AG09319 (cell line): ENCODE data around the gene ARMH2.

Experiments
- DNase-seq: peaks from one replicate; pipeline ENCODE4 v3.0.0-alpha.2; 2010; ENCODE audit warnings: low read depth; ENCODE audit errors: extremely low read depth
- TF ChIP-seq, protein P1 (sequence below): IDR thresholded peaks from 2 replicates; pipeline ENCODE4 v1.5.1; 2011; ENCODE audit warnings: low read depth, mild to moderate bottlenecking, inconsistent platforms, low read length, moderate library complexity

Gene ARMH2

GRCh38 chr6:24798740-24799540 is at the start of gene ARMH2:
Gene ARMH2 (minus strand): TSS chr6:24798917. CDS start chr6:24798857, 60 bp downstream.
- no peak for DNase-seq
- TF ChIP-seq, protein P1, sequence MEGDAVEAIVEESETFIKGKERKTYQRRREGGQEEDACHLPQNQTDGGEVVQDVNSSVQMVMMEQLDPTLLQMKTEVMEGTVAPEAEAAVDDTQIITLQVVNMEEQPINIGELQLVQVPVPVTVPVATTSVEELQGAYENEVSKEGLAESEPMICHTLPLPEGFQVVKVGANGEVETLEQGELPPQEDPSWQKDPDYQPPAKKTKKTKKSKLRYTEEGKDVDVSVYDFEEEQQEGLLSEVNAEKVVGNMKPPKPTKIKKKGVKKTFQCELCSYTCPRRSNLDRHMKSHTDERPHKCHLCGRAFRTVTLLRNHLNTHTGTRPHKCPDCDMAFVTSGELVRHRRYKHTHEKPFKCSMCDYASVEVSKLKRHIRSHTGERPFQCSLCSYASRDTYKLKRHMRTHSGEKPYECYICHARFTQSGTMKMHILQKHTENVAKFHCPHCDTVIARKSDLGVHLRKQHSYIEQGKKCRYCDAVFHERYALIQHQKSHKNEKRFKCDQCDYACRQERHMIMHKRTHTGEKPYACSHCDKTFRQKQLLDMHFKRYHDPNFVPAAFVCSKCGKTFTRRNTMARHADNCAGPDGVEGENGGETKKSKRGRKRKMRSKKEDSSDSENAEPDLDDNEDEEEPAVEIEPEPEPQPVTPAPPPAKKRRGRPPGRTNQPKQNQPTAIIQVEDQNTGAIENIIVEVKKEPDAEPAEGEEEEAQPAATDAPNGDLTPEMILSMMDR: no peak

DNA sequence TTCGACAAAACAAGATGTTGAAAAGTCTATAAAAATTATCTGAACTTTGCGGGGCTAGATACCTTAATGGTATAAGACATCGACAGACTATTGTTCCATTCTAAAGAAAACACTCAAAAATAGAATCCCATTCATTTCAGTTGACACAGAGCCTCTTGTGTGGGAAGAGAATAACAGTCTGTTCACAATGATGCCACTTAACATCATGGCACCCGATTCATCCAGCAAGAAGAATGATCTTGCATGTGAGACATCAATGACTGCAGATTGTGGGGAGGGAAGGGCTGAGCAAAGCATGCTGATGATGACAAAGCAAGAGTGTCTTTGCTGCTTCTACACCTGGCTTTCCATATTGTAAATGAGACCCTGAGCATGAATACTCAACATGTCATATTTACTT is 49.7 kb upstream of the ARMH2 start:
- TF ChIP-seq, protein P1: no peak
- no peak for DNase-seq

- no peak for DNase-seq
- TF ChIP-seq, protein P1: no peak
These were observed 48.7 kb upstream of the ARMH2 start for GRCh38 chr6:24847402-24847801.

GRCh38 chr6:24845578-24845977 is 46.9 kb upstream of the ARMH2 start:
- TF ChIP-seq, protein P1: no peak
- DNase-seq: no peak

- TF ChIP-seq, protein P1: no peak
- no peak for DNase-seq
These were observed 46.2 kb upstream of the ARMH2 start for GRCh38 chr6:24844903-24845302.

GRCh38 chr6:24844061-24844460 is 45.3 kb upstream of the ARMH2 start:
- TF ChIP-seq, protein P1: no peak
- DNase-seq: no peak

DNA sequence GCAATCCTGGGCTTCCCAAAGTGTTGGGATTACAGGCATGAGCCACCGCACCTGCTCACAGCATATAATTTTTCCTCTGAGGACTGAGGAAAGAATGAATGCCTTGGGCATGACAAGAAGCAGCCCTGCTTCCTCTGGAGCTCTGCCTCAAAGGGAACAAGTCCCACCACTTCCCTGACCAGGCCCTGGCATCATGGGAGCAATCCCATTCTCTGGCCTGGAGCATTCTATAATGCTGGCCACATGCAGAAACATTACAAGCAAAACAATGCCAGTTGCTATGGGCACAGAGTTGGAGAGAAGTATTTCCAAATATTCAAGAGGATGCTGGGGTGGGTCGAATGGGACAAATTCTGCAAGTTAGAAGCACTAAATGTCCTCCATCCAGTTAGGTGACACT is 41.5 kb upstream of the ARMH2 start:
- DNase-seq: no peak
- TF ChIP-seq, protein P1: no peak
